VCaP (cell line): ENCODE data around the gene TAX1BP3.

ENCODE experiments used
- H3K27ac ChIP-seq: fragments of 450-650 bp; 2 replicates; pipeline ENCODE4 v1.5.1; 2017
- CTCF ChIP-seq: fragments of 450-650 bp; conservative IDR thresholded peaks from 2 replicates; pipeline ENCODE4 v1.5.1; 2017; ENCODE audit warnings: mild to moderate bottlenecking, moderate library complexity

Gene TAX1BP3

GRCh38 chr17:3613124-3613523, 55.3 kb downstream of the TAX1BP3 start:
- H3K27ac ChIP-seq = no peak overlapping the region
- no peak for TF ChIP-seq CTCF
